T-cell (primary cell): ENCODE data around the gene HS6ST1. TPM values are rescaled to one million over a fixed set of nuclear protein-coding genes. Genes with fewer than 3 reads are reported as not detected.

Experiments used
- ATAC-seq, 4 experiments: fragments of 200-7000 bp in 3 of 4; fragments of 150-1000 bp in 1 of 4; cut with Tn5 transposase; replicated peaks in 1 of 4; 1 replicate in 3 of 4; 2 replicates in 1 of 4; pipeline ENCODE4 v1.10.0; 2021; ENCODE audit warnings: moderate library complexity in 3 of 4, mild to moderate bottlenecking in 2 of 4, moderate number of reproducible peaks in 1 of 4
- CTCF ChIA-PET, 2 donors: fragments of 300-600 bp; sonication (Branson Sonifier 250); formaldehyde crosslinking; loops; one replicate each; lab custom pipeline; 2022; ENCODE audit warnings: antibody characterized with exemption in 2 of 2; lab: Charles Lee
- POLR2A ChIA-PET, 2 donors: fragments of 300-600 bp; sonication (Branson Sonifier 250); formaldehyde crosslinking; loops; one replicate each; lab custom pipeline; 2022; ENCODE audit warnings: antibody characterized with exemption in 2 of 2; lab: Charles Lee
- DNase-seq, 35 experiments: peaks; one replicate each; pipeline versions ENCODE4 v3.0.0 to v3.0.0-alpha.2; 2013 to 2023
- H3K27ac ChIP-seq: one replicate; pipeline ENCODE4 v1.5.1; 2013; ENCODE audit warnings: low read length
- H3K27me3 ChIP-seq, 2 experiments: replicated peaks in 1 of 2; 1 replicate in 1 of 2; 2 replicates in 1 of 2; pipeline versions ENCODE4 v1.6.1 to v1.7.0; 2013; ENCODE audit warnings: low read length in 1 of 2, mixed read lengths in 1 of 2; ENCODE audit not compliant: control insufficient read depth in 2 of 2, insufficient read depth in 2 of 2; ENCODE audit errors: extremely low read depth in 1 of 2
- H3K36me3 ChIP-seq, 2 donors: 1 replicate in 1 of 2; 2 replicates in 1 of 2; pipeline versions ENCODE4 v1.6.1 to v1.7.0; 2013; ENCODE audit warnings: low read length in 1 of 2; ENCODE audit not compliant: control insufficient read depth in 2 of 2, insufficient read depth in 1 of 2; ENCODE audit errors: extremely low read depth in 1 of 2
- H3K4me1 ChIP-seq, 2 experiments: 1 replicate in 1 of 2; 2 replicates in 1 of 2; pipeline versions ENCODE4 v1.6.1 to v1.7.0; 2013; ENCODE audit warnings: low read length in 2 of 2, mixed read lengths in 1 of 2; ENCODE audit not compliant: insufficient read depth in 2 of 2, control insufficient read depth in 1 of 2; ENCODE audit errors: extremely low read depth in 1 of 2
- H3K4me3 ChIP-seq, 2 donors: 1 replicate in 1 of 2; 2 replicates in 1 of 2; pipeline versions ENCODE4 v1.5.1 to v1.7.0; 2013; ENCODE audit warnings: mild to moderate bottlenecking in 2 of 2, low read length in 1 of 2, moderate library complexity in 1 of 2; ENCODE audit not compliant: control insufficient read depth in 1 of 2; ENCODE audit errors: extremely low read depth in 1 of 2
- H3K9me3 ChIP-seq: 2 replicates; pipeline ENCODE4 v1.7.0; 2013
- H3K27ac Mint-ChIP-seq, 2 donors: one replicate each; pipeline ENCODE4 v1.8.0; 2020 to 2021; ENCODE audit warnings: mild to moderate bottlenecking in 2 of 2, mixed read lengths in 2 of 2
- H3K27me3 Mint-ChIP-seq, 2 donors: one replicate each; pipeline ENCODE4 v1.8.0; 2021 to 2022; ENCODE audit warnings: mixed read lengths in 2 of 2
- H3K36me3 Mint-ChIP-seq: one replicate; pipeline ENCODE4 v1.8.0; 2021; ENCODE audit warnings: mixed read lengths
- H3K4me1 Mint-ChIP-seq, 3 donors: one replicate each; pipeline ENCODE4 v1.8.0; 2020 to 2022; ENCODE audit warnings: mixed read lengths in 3 of 3, mild to moderate bottlenecking in 1 of 3
- H3K4me3 Mint-ChIP-seq, 3 donors: one replicate each; pipeline ENCODE4 v1.8.0; 2020 to 2022; ENCODE audit warnings: mild to moderate bottlenecking in 3 of 3, mixed read lengths in 3 of 3, moderate library complexity in 3 of 3
- H3K9me3 Mint-ChIP-seq, 3 donors: one replicate each; pipeline ENCODE4 v1.8.0; 2020 to 2022; ENCODE audit warnings: mixed read lengths in 3 of 3
- WGBS: methylation state at CpG from one replicate; pipeline ENCODE4 v1.1.5; 2013; ENCODE audit warnings: missing lambda C conversion rate; ENCODE audit not compliant: insufficient coverage; 5-methylcytosine and 5-hydroxymethylcytosine counted together
- total RNA-seq, 35 experiments: library from RNA in 6 of 35; stranded (reverse) in 6 of 35; fragments of 120-200 nt in 1 of 35; gene quantifications; one replicate each; pipeline versions ENCODE4 v1.2.1 to v1.2.4 and lab custom pipeline; 2013 to 2026

HS6ST1 gene
- total RNA-seq, 5 donors from 2014 or later (not counting 1 experiment from before 2014, with no cell fraction given), result 7.6 to 15.6 (median 15.4) TPM

- H3K27me3 Mint-ChIP-seq, result no peaks in the 10 kb centered on the region
- peaks cover 0 to 18% of the 10 kb centered on the region in 2 experiments for H3K27me3 ChIP-seq
- ATAC-seq, result no peak
- no peaks in the 10 kb centered on the region for H3K9me3 Mint-ChIP-seq
- H3K27ac ChIP-seq, result no peak overlapping the region
- ChIA-PET POLR2A (no interaction called here), CTCF (no interaction called here)
- peaks cover 40 to 45% (median 43%) of the 10 kb centered on the region in 3 donors for H3K4me1 Mint-ChIP-seq
- peak in 3 of 35 experiments; percentile 2 to 22 (median 4) for DNase-seq
- no peaks in the 10 kb centered on the region for H3K9me3 ChIP-seq
- no peak overlapping the region for H3K27ac Mint-ChIP-seq
- no peaks in the 10 kb centered on the region for H3K36me3 Mint-ChIP-seq
- H3K36me3 ChIP-seq, result no peaks in the 10 kb centered on the region
- peak overlapping the region; percentile 39 to 88 (median 47) for H3K4me3 Mint-ChIP-seq
- WGBS, result 92% methylated on average over 6 of the region's 12 CpGs
- peaks cover 6 to 49% of the 10 kb centered on the region in 2 experiments for H3K4me1 ChIP-seq
- no peak overlapping the region for H3K4me3 ChIP-seq
Observed at GRCh38 chr2:128315122-128315828, 3.4 kb downstream of the HS6ST1 start.

DNA sequence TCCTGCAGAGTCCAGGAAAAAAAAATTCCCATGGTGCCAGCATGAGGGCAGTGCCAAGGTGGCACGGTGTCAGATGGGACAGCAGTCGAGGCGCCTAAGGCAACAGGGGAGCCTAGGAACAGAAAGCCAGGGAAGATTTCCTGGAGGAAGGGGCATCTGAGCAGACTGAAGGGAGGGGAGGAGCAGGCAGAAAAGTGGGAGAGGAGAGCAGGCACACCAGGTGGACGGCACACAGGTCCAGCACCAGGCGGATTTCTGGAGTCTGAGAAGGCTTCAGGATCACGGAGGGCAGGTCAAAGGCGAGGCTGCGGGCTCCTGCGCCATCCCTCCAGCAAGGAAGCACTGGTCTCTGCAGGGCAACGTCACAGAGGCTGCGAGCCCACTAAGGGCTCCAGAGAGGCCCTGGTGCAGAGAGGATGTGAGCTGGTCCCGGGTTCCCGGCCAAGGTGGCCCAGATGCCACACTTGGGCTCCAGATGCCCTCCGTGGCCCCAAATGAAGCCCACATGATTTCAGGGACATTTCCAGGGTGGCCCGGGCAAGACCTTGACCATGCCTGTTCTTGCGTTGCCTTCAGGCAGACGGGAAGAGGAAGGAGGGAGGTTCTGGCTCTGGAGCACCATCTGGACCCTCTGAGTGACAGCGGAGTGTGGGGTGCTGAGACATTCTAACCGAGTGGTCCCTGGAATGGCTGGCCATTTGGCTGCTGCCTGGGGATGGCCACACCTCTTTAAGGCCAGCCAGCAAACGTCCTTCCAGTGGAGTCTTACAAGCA lies 4.1 kb downstream of the HS6ST1 start:
- ChIA-PET POLR2A (no interaction called here), CTCF (no interaction called here)
- WGBS, result 95% methylated on average over 19 of the region's 20 CpGs
- Mint-ChIP-seq H3K9me3 (no peaks in the 10 kb centered on the region), H3K4me3 (peak overlapping the region; percentile 18 to 88 (median 47)), H3K27me3 (no peaks in the 10 kb centered on the region), H3K4me1 (peaks cover 43 to 46% (median 45%) of the 10 kb centered on the region in 3 donors), H3K36me3 (no peaks in the 10 kb centered on the region), H3K27ac (no peak overlapping the region)
- Histone ChIP-seq H3K9me3 (no peaks in the 10 kb centered on the region), H3K27ac (no peak overlapping the region), H3K36me3 (no peaks in the 10 kb centered on the region), H3K27me3 (peaks cover 0 to 16% of the 10 kb centered on the region in 2 experiments), H3K4me1 (peaks cover 6 to 52% of the 10 kb centered on the region in 2 experiments), H3K4me3 (no peak overlapping the region)
- DNase-seq (peak in 3 of 35 experiments; percentile 1 to 22 (median 5)), ATAC-seq (no peak)

DNA sequence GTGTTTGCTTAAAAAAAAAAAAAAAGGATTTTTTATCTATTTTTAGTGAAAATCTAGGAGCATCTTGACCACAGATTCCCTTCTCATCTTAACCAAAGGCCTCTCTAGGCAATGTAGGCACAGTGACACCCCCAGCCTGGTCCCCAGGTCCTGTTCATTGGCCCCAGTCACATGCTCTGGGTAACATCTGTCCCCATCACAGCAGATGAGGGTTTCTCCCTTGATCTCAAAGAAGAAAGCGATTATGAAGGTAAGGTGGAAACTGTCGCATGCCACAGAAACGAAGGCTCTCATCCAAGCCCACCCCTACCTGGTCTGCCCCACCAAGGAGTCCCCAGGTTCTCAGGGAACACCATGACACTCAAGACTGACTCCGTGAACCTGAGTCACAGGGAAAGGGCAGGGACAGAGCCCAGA lies 4.7 kb downstream of the HS6ST1 start:
- H3K9me3 ChIP-seq, result no peaks in the 10 kb centered on the region
- H3K27ac Mint-ChIP-seq, result no peak overlapping the region
- no peaks in the 10 kb centered on the region for H3K9me3 Mint-ChIP-seq
- H3K4me3 Mint-ChIP-seq, result peak overlapping the region in 2 of 3 donors; percentile 18 to 31
- ChIA-PET CTCF (no interaction called here), POLR2A (no interaction called here)
- 100% methylated on average over 2 of the region's 4 CpGs for WGBS
- DNase-seq, result peak in 1 of 35 experiments; percentile 2
- ATAC-seq, result no peak
- H3K36me3 ChIP-seq, result no peaks in the 10 kb centered on the region
- no peak overlapping the region for H3K27ac ChIP-seq
- H3K27me3 ChIP-seq, result peaks cover 0 to 16% of the 10 kb centered on the region in 2 experiments
- no peak overlapping the region for H3K4me3 ChIP-seq
- H3K4me1 Mint-ChIP-seq, result peaks cover 43 to 47% (median 46%) of the 10 kb centered on the region in 3 donors
- H3K27me3 Mint-ChIP-seq, result no peaks in the 10 kb centered on the region
- peaks cover 6 to 47% of the 10 kb centered on the region in 2 experiments for H3K4me1 ChIP-seq
- H3K36me3 Mint-ChIP-seq, result no peaks in the 10 kb centered on the region

DNA sequence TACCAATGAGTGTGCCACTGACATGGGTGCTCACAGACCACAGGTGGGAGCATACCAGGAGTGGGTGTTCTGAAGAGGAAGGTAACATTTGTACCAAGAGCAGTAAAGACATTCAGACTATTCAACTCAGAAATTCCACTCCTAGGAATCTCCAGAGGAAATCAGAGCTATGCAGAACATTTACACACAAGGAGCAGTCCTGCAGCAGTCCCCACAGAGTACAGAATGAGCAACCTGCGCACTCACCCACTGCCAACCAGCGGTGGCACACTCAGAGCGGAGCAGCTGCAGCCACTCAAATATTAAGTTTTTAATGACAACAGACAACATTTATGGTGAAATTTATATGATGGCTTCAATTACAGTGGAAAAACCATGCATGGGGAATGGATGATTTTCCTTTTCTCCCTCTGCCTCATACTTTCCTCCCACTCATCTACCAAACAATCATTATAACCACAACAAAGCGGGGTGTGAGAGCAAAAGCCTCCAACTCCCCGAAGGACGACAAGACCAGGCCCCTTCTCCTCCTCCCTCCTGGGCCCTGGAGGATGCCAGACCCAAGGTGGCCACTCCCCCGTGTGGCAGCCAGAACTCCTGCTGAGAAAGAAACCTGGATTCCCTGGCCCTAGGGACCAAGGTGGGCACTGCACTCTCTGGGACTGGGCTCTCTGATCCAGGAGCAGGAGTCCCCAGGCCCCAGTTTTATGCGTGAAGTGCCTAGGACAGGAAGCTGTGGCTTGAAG lies 5.4 kb downstream of the HS6ST1 start:
- WGBS, result 61% methylated on average over 4 of the region's 8 CpGs
- CTCF ChIA-PET, result no interaction called here
- no peak overlapping the region for H3K4me3 ChIP-seq
- Mint-ChIP-seq H3K27ac (no peak overlapping the region), H3K36me3 (no peaks in the 10 kb centered on the region), H3K4me1 (peaks cover 43 to 48% (median 47%) of the 10 kb centered on the region in 3 donors), H3K4me3 (no peak overlapping the region), H3K9me3 (no peaks in the 10 kb centered on the region), H3K27me3 (no peaks in the 10 kb centered on the region)
- no peak overlapping the region for H3K27ac ChIP-seq
- ATAC-seq (no peak), DNase-seq (peak in 2 of 35 experiments; percentile 0 to 2)
- no peaks in the 10 kb centered on the region for H3K9me3 ChIP-seq
- H3K4me1 ChIP-seq, result peaks cover 6 to 47% of the 10 kb centered on the region in 2 experiments
- POLR2A ChIA-PET, result no interaction called here
- no peaks in the 10 kb centered on the region for H3K36me3 ChIP-seq
- peaks cover 0 to 16% of the 10 kb centered on the region in 2 experiments for H3K27me3 ChIP-seq

DNA sequence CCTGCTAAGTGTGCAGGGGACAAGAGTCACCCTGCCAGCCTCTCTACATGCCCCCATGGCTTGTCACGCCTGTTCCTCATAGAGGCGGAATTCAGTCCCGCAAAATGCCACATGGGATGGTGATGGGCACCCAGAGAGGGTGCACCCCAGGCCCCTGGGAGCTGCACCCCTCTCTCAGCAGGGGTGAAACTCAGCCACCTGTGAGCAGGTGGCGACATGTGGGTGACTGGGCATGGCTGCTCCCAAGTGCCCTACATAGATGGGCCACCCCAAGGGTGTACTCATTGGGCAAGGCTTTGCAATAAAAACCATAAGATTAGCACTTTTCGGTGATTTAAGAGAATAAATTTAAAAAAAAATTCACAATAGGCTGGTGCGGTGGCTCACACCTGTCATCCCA lies 6.3 kb downstream of the HS6ST1 start:
- no peaks in the 10 kb centered on the region for H3K9me3 Mint-ChIP-seq
- Histone ChIP-seq H3K36me3 (no peaks in the 10 kb centered on the region), H3K4me1 (peaks cover 6 to 43% of the 10 kb centered on the region in 2 experiments), H3K4me3 (no peak overlapping the region), H3K27ac (no peak overlapping the region), H3K27me3 (peaks cover 0 to 12% of the 10 kb centered on the region in 2 experiments), H3K9me3 (no peaks in the 10 kb centered on the region)
- peaks cover 42 to 48% (median 46%) of the 10 kb centered on the region in 3 donors for H3K4me1 Mint-ChIP-seq
- ATAC-seq (no peak), DNase-seq (peak in 4 of 35 experiments; percentile 0 to 1 (median 0))
- CTCF ChIA-PET, result no interaction called here
- no peak overlapping the region for H3K27ac Mint-ChIP-seq
- no peak overlapping the region for H3K4me3 Mint-ChIP-seq
- H3K27me3 Mint-ChIP-seq, result no peaks in the 10 kb centered on the region
- POLR2A ChIA-PET, result no interaction called here
- no peaks in the 10 kb centered on the region for H3K36me3 Mint-ChIP-seq
- WGBS, result 90% methylated on average over 2 of the region's 6 CpGs

GRCh38 chr2:128311755-128312341 lies 6.8 kb downstream of the HS6ST1 start:
- Histone ChIP-seq H3K27me3 (peaks cover 0 to 7% of the 10 kb centered on the region in 2 experiments), H3K27ac (no peak overlapping the region), H3K4me1 (peaks cover 2 to 37% of the 10 kb centered on the region in 2 experiments), H3K36me3 (no peaks in the 10 kb centered on the region), H3K4me3 (no peak overlapping the region), H3K9me3 (no peaks in the 10 kb centered on the region)
- 99% methylated on average over 10 of the region's 11 CpGs for WGBS
- DNase-seq (peak in 5 of 35 experiments; percentile 0 to 11 (median 3)), ATAC-seq (no peak)
- Mint-ChIP-seq H3K4me3 (no peak overlapping the region), H3K9me3 (no peaks in the 10 kb centered on the region), H3K4me1 (peaks cover 36 to 47% (median 46%) of the 10 kb centered on the region in 3 donors), H3K27ac (no peak overlapping the region), H3K36me3 (no peaks in the 10 kb centered on the region), H3K27me3 (no peaks in the 10 kb centered on the region)
- POLR2A ChIA-PET, result no interaction called here
- CTCF ChIA-PET, result no interaction called here
